ENCODE results near the gene ADAMTS7.
A peak's percentile ranks its signal among the peaks of the same experiment; 100 is the strongest.
"Not testable (repeated sequence)": the region's sequence is repeated elsewhere in the genome, so short reads cannot be mapped to it uniquely, and the experiment has no call there.

The ADAMTS7 gene

DNA sequence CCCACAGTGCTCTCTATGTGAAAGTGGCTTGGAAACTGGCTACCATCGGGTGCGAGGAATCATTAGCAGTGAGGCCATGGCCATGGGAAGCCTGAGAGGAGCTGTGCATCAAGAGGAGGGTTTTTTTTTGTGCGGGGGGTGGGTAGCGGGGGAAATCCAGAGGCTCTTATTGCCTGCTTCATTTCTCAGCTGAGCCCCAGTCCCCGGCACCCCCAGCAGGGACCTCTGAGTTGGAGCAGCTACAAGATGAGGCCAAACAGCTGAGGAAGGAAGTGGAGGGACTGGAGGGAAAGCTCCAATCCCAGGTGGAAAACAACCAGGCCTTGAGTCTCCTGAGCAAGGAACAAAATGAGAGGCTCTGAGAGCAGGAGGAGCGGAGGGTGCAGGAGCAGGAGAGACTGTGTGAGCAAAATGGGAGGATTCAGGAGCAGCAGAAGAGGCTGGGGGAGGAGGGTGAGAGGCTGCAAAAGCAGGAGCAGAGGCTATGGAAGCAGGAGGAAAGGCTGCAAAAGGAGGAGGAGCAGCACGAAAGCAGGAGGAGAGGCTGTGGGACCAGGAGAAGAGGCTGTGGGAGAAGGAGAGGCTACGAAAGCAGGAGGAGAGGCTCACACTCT lies 76.7 kb downstream of the ADAMTS7 start:
- no peak for DNase-seq
- H3K9me3 Mint-ChIP-seq = no peaks in the 10 kb centered on the region
- no peak overlapping the region for H3K27ac Mint-ChIP-seq
- no peaks in the 10 kb centered on the region for H3K36me3 Mint-ChIP-seq
- CTCF ChIA-PET = interaction anchor here (0.7 to 0.8 kb wide), 2 partner anchors 16 to 824 kb away, joined by 3 read pairs; no protein-coding TSS in a partner anchor
- peaks cover 45% of the 10 kb centered on the region for H3K27me3 Mint-ChIP-seq
- H3K4me3 Mint-ChIP-seq = no peak overlapping the region
- no peaks in the 10 kb centered on the region for H3K4me1 Mint-ChIP-seq

DNA sequence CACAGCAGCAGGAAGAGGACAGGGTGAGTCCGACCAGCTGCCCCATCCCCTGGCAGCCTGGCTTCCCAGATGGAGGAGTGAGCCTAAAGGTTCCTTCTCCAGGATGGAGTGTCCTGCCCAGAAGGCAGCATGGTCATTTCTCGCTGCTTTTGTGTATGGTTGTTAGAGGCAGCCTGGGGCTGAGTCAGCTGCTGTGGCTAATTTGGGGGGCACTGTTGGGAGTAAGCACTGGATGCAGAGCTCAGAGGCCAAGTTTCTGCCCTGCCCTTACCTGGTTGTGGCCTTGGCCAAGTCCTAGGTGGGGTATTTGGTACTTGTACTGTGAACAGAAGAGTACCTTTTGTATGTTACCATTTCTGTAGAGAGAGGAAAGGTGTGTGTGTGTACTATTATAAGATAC lies 78.6 kb downstream of the ADAMTS7 start:
- Mint-ChIP-seq H3K4me3 (no peak overlapping the region), H3K27ac (no peak overlapping the region), H3K9me3 (no peaks in the 10 kb centered on the region), H3K4me1 (no peaks in the 10 kb centered on the region), H3K27me3 (peaks cover 38% of the 10 kb centered on the region), H3K36me3 (no peaks in the 10 kb centered on the region)
- no peak for DNase-seq
- CTCF ChIA-PET = no interaction called here

- Mint-ChIP-seq H3K4me3 (no peak overlapping the region), H3K9me3 (no peaks in the 10 kb centered on the region)
- CTCF ChIA-PET = no interaction called here
These were observed 80.3 kb downstream of the ADAMTS7 start for GRCh38 chr15:78730955-78731354.

DNA sequence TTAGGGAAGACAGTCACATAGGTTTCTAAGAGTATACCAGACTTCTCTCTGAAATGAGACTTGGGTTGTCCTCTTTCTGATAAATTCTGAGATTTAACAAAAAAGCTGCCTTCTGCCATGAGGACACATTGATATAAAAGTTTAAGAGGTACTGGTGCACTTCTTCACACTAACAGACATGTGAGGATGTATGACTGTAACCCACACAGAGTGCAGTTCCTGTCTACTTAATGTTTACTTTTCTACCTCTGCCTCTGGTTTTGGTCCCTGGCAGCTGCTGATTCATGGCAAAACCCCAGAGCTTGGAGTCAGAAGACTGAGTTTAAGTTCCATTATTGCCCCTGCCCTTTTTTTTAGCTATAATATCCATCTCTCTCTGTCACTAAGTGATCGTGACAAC lies 82.8 kb downstream of the ADAMTS7 start:
- H3K27ac Mint-ChIP-seq, H3K9me3 Mint-ChIP-seq: not testable (repeated sequence)
- CTCF ChIA-PET = interaction anchor here (1.0 to 1.6 kb wide), 3 partner anchors 9 to 24 kb away, joined by 3 to 4 read pairs (median 3); no protein-coding TSS in a partner anchor

More at GRCh38 chr15:78730955-78731354, 80.3 kb downstream of the ADAMTS7 start:
- H3K27me3 Mint-ChIP-seq = peaks cover 35% of the 10 kb centered on the region
- H3K36me3 Mint-ChIP-seq = no peaks in the 10 kb centered on the region
- DNase-seq = no peak
- no peak overlapping the region for H3K27ac Mint-ChIP-seq
- H3K4me1 Mint-ChIP-seq = no peaks in the 10 kb centered on the region

GRCh38 chr15:78727561-78727960 lies 83.7 kb downstream of the ADAMTS7 start:
- peaks cover 16% of the 10 kb centered on the region for H3K27me3 Mint-ChIP-seq
- no peaks in the 10 kb centered on the region for H3K9me3 Mint-ChIP-seq
- H3K27ac Mint-ChIP-seq = no peak overlapping the region
- no peak overlapping the region for H3K4me3 Mint-ChIP-seq
- no peaks in the 10 kb centered on the region for H3K36me3 Mint-ChIP-seq
- no peak for DNase-seq
- no peaks in the 10 kb centered on the region for H3K4me1 Mint-ChIP-seq
- CTCF ChIA-PET = no interaction called here

More for the DNA sequence above, 82.8 kb downstream of the ADAMTS7 start:
- H3K36me3 Mint-ChIP-seq, H3K4me3 Mint-ChIP-seq, DNase-seq, H3K4me1 Mint-ChIP-seq: not testable (repeated sequence)
- peaks cover 16% of the 10 kb centered on the region for H3K27me3 Mint-ChIP-seq

- Mint-ChIP-seq H3K4me3 (no peak overlapping the region), H3K27me3 (peaks cover 16% of the 10 kb centered on the region), H3K36me3 (no peaks in the 10 kb centered on the region), H3K9me3 (no peaks in the 10 kb centered on the region), H3K4me1 (no peaks in the 10 kb centered on the region), H3K27ac (no peak overlapping the region)
- CTCF ChIA-PET = interaction anchor here (1.1 kb wide), 1 partner anchor 13 kb away, joined by 3 read pairs; no protein-coding TSS in a partner anchor
- peak; percentile 41 for DNase-seq
These were observed 84.3 kb downstream of the ADAMTS7 start for GRCh38 chr15:78726870-78727551.

DNA sequence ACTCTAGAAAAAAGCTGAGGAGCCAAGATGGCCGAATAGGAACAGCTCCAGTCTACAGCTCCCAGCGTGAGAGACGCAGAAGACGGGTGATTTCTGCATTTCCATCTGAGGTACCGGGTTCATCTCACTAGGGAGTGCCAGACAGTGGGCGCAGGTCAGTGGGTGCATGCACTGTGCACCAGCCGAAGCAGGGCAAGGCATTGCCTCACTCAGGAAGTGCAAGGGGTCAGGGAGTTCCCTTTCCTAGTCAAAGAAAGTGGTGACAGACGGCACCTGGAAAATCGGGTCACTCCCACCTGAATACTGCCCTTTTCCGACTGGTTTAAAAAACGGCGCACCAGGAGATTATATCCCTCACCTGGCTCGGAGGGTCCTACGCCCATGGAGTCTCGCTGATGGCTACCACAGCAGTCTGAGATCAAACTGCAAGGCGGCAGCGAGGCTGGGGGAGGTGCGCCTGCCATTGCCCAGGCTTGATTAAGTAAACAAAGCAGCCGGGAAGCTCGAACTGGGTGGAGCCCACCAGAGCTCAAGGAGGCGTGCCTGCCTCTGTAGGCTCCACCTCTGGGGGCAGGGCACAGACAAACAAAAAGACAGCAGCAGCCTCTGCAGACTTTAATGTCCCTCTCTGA lies 91.3 kb downstream of the ADAMTS7 start:
- H3K4me3 Mint-ChIP-seq, H3K36me3 Mint-ChIP-seq, CTCF ChIA-PET, H3K4me1 Mint-ChIP-seq, H3K27ac Mint-ChIP-seq, DNase-seq, H3K9me3 Mint-ChIP-seq: not testable (repeated sequence)
- peaks cover 28% of the 10 kb centered on the region for H3K27me3 Mint-ChIP-seq

- H3K4me3 Mint-ChIP-seq = no peak overlapping the region
- peaks cover 5% of the 10 kb centered on the region for H3K9me3 Mint-ChIP-seq
- CTCF ChIA-PET = interaction anchor here (0.7 kb wide), 1 partner anchor 16 kb away, joined by 3 read pairs; no protein-coding TSS in a partner anchor
- no peak overlapping the region for H3K27ac Mint-ChIP-seq
- no peak for DNase-seq
- peaks cover 28% of the 10 kb centered on the region for H3K27me3 Mint-ChIP-seq
- no peaks in the 10 kb centered on the region for H3K4me1 Mint-ChIP-seq
- no peaks in the 10 kb centered on the region for H3K36me3 Mint-ChIP-seq
These were observed 92.4 kb downstream of the ADAMTS7 start for GRCh38 chr15:78718837-78719236.

DNA sequence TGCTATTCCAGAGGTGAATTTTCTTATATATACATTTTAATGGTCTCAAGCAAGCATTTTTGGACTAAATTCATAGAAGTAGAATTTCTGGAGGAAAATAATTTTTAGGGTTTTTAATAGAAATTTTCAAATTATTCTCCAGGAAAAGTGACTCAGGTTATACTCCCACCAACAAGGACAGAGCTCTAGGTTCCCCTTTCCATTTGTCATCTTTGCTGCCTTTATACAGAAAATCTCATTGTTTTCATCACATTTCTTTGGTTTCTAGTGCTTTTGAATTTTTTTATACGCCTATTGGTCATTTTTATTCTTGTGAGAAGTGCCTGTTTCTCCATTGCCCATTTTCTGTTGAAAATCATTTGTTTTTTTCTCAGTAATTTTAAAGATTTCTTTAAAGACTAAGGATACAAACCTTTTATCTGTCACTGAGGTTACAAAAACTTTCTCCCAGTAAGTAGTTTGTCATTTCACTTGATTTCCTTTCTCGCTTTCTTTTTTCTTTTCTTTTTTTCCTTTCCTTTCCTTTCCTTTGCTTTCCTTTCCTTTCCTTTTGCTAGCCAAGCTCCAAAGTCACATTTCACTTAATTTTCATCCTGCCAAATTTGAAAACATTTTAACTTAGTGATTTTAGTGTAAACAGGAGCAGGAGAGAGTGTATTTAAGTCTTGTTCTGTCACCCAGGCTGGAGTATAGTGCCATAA lies 93.2 kb downstream of the ADAMTS7 start:
- CTCF ChIA-PET = interaction anchor here (0.7 kb wide), 1 partner anchor 17 kb away, joined by 3 read pairs; no protein-coding TSS in a partner anchor
- peaks cover 28% of the 10 kb centered on the region for H3K27me3 Mint-ChIP-seq
- DNase-seq = no peak
- peaks cover under 1% of the 10 kb centered on the region for H3K4me1 Mint-ChIP-seq
- H3K9me3 Mint-ChIP-seq = peaks cover 5% of the 10 kb centered on the region
- no peak overlapping the region for H3K27ac Mint-ChIP-seq
- no peaks in the 10 kb centered on the region for H3K36me3 Mint-ChIP-seq
- no peak overlapping the region for H3K4me3 Mint-ChIP-seq

DNA sequence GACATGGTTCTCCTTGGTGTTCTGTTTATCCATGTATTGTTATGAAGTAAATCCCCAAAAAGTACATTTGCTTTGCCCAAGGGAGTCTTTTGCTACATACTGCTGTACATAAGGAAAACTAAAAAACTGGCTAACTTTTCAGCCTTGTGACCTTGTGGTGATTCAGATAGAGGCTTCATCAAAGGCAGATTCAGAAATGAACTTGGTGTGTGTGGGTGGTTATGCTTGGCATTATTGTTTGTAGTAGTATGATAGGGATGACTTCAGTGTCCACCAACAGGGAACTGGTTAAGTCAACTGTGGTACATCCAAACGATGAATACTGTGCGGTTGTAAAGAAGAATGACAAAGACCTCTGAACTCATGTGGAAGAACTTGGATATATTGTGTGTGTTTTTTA lies 94.6 kb downstream of the ADAMTS7 start:
- H3K4me3 Mint-ChIP-seq = no peak overlapping the region
- no peak overlapping the region for H3K27ac Mint-ChIP-seq
- CTCF ChIA-PET = no interaction called here
- H3K4me1 Mint-ChIP-seq = peaks cover 6% of the 10 kb centered on the region
- peaks cover 28% of the 10 kb centered on the region for H3K27me3 Mint-ChIP-seq
- peaks cover 5% of the 10 kb centered on the region for H3K9me3 Mint-ChIP-seq
- no peaks in the 10 kb centered on the region for H3K36me3 Mint-ChIP-seq
- DNase-seq = no peak

DNA sequence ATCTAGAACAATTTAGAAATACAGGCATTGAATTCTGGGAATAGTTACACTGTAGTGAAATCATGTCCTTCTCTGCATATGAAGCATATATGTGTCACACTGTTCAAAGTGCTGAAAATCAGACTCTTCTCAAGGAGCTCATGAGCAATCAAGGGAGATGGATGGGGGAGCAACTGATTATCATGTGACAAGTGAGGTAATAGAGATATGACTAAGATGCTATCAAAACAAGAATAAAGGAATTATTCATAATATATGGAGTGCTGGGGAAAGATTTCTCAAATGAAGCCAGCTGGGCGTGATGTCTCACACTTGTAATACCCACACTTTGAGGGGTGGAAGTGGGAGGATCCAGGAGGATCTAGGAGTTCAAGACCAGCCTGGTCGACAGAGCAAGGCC lies 95.3 kb downstream of the ADAMTS7 start:
- H3K9me3 Mint-ChIP-seq = peaks cover 5% of the 10 kb centered on the region
- H3K27ac Mint-ChIP-seq = no peak overlapping the region
- no peak for DNase-seq
- H3K36me3 Mint-ChIP-seq = no peaks in the 10 kb centered on the region
- H3K27me3 Mint-ChIP-seq = peaks cover 28% of the 10 kb centered on the region
- no peak overlapping the region for H3K4me3 Mint-ChIP-seq
- H3K4me1 Mint-ChIP-seq = peaks cover 6% of the 10 kb centered on the region
- CTCF ChIA-PET = no interaction called here

DNA sequence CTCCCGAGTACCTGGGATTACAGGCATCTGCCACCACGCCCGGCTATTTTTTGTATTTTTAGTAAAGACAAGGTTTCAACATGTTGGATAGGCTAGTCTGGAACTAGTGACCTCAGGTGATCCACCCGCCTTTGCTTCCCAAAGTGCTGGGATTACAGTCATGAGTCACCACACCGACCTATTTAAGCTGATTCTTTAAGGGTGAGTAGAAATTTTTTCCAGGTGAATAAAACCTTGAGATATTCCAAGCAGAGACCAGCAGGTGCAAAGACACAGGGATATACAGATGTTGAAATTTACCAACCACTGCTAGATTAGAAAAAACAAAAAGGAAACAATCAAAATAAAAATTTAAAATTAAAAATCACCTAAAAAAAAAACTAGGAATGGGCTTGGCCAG lies 95.8 kb downstream of the ADAMTS7 start:
- H3K4me1 Mint-ChIP-seq = peaks cover 6% of the 10 kb centered on the region
- peaks cover 5% of the 10 kb centered on the region for H3K9me3 Mint-ChIP-seq
- H3K4me3 Mint-ChIP-seq = no peak overlapping the region
- peaks cover 28% of the 10 kb centered on the region for H3K27me3 Mint-ChIP-seq
- H3K36me3 Mint-ChIP-seq = no peaks in the 10 kb centered on the region
- no peak for DNase-seq
- CTCF ChIA-PET = no interaction called here
- H3K27ac Mint-ChIP-seq = no peak overlapping the region

DNA sequence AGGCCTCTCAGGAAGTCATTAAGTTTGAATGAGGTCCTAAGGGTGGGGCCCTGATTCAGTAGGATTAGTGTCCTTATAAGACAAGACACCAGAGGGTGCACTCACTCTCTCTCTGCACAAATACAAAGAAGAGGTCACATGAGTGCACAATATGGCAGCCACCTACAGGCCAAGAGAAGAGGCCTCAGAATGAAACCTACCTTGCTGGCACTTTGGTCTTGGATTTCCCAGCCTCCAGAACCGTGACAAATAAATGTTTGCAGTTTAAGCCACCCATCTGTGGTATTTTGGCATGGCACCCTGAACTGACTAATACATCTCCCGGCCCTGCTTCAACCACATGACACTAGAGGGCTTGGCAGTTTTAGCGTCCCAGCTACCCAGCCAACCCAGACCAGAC lies 96.4 kb downstream of the ADAMTS7 start:
- CTCF ChIA-PET = interaction anchor here (0.6 to 1.0 kb wide), 2 partner anchors 36 to 123 kb away, joined by 3 to 4 read pairs; no protein-coding TSS in a partner anchor
- Mint-ChIP-seq H3K36me3 (no peaks in the 10 kb centered on the region), H3K27me3 (peaks cover 23% of the 10 kb centered on the region), H3K4me1 (peaks cover 6% of the 10 kb centered on the region), H3K27ac (no peak overlapping the region), H3K4me3 (no peak overlapping the region), H3K9me3 (peaks cover 5% of the 10 kb centered on the region)
- no peak for DNase-seq
